Brain microvascular endothelial cell (primary cell): ENCODE measurements around the gene GPHB5.
"Not testable (repeated sequence)": the region's sequence is repeated elsewhere in the genome, so short reads cannot be mapped to it uniquely, and the experiment has no call there.

Experiments
- DNase-seq: peaks from one replicate; pipeline ENCODE4 v3.0.0-alpha.2; 2020
- H3K27ac ChIP-seq: fragments of 250-450 bp; sonication (Bioruptor Pico); 2 replicates; pipeline ENCODE4 v1.5.1; 2020; ENCODE audit warnings: mild to moderate bottlenecking, moderate library complexity
- H3K27me3 ChIP-seq: fragments of 250-450 bp; sonication (Bioruptor Pico); replicated peaks from 2 replicates; pipeline ENCODE4 v1.5.1; 2020; ENCODE audit warnings: mild to moderate bottlenecking
- H3K36me3 ChIP-seq: fragments of 250-450 bp; sonication (Bioruptor Pico); replicated peaks from 2 replicates; pipeline ENCODE4 v1.5.1; 2020; ENCODE audit warnings: mild to moderate bottlenecking
- H3K4me3 ChIP-seq: 2 replicates; pipeline ENCODE4 v1.5.1; 2011; ENCODE audit warnings: low read depth, mild to moderate bottlenecking, control low read depth, low read length, moderate library complexity
- CTCF ChIP-seq: IDR thresholded peaks from 2 replicates; pipeline ENCODE4 v1.5.1; 2011; ENCODE audit warnings: low read depth, mild to moderate bottlenecking, moderate library complexity, low read length, control low read depth, inconsistent platforms; ENCODE audit errors: missing control alignments
- in situ Hi-C: cut with HindIII; loops from 2 replicates; pipeline ENCODE4 v1.10.0; 2017; ENCODE audit warnings: low sequenced_read_pairs, low pct_ligation_motif_present

GPHB5 gene

GRCh38 chr14:63326840-63327239 is 8.1 kb upstream of the GPHB5 start:
- DNase-seq: no peak
- in situ Hi-C loops: no loop called here
- no peak for TF ChIP-seq CTCF

GRCh38 chr14:63322897-63323573 is 4.3 kb upstream of the GPHB5 start:
- Histone ChIP-seq H3K4me3 (no peak overlapping the region), H3K36me3 (no peaks in the 10 kb centered on the region), H3K27ac (no peak overlapping the region), H3K27me3 (no peaks in the 10 kb centered on the region)
- in situ Hi-C loops: no loop called here
- no peak for TF ChIP-seq CTCF
- no peak for DNase-seq

More at GRCh38 chr14:63326840-63327239, 8.1 kb upstream of the GPHB5 start:
- H3K36me3 ChIP-seq: no peaks in the 10 kb centered on the region
- H3K4me3 ChIP-seq: no peak overlapping the region
- no peak overlapping the region for H3K27ac ChIP-seq
- no peaks in the 10 kb centered on the region for H3K27me3 ChIP-seq

- no peak overlapping the region for H3K27ac ChIP-seq
- no peaks in the 10 kb centered on the region for H3K27me3 ChIP-seq
- H3K4me3 ChIP-seq: no peak overlapping the region
- H3K36me3 ChIP-seq: no peaks in the 10 kb centered on the region
- TF ChIP-seq CTCF: no peak
- in situ Hi-C loops: no loop called here
- no peak for DNase-seq
Measured at GRCh38 chr14:63322472-63322871, 3.7 kb upstream of the GPHB5 start.

- peak; percentile 80 for TF ChIP-seq CTCF
Measured at GRCh38 chr14:63308723-63309317, 9.9 kb downstream of the GPHB5 start.

GRCh38 chr14:63304429-63304828 is 14.3 kb downstream of the GPHB5 start:
- DNase-seq, H3K4me3 ChIP-seq, in situ Hi-C loops, H3K27me3 ChIP-seq, H3K27ac ChIP-seq, H3K36me3 ChIP-seq: not testable (repeated sequence)

More at GRCh38 chr14:63308723-63309317, 9.9 kb downstream of the GPHB5 start:
- Histone ChIP-seq H3K27ac (no peak overlapping the region), H3K36me3 (no peaks in the 10 kb centered on the region), H3K4me3 (no peak overlapping the region), H3K27me3 (no peaks in the 10 kb centered on the region)
- in situ Hi-C loops: no loop called here
- DNase-seq: peak; percentile 12

- H3K27ac ChIP-seq: no peak overlapping the region
- no peak overlapping the region for H3K4me3 ChIP-seq
- in situ Hi-C loops: no loop called here
- TF ChIP-seq CTCF: no peak
- H3K36me3 ChIP-seq: no peaks in the 10 kb centered on the region
- no peak for DNase-seq
- no peaks in the 10 kb centered on the region for H3K27me3 ChIP-seq
Measured at GRCh38 chr14:63301891-63302534, 16.7 kb downstream of the GPHB5 start.
